Measurements from ENCODE around the gene PKDREJ.

The PKDREJ gene

DNA sequence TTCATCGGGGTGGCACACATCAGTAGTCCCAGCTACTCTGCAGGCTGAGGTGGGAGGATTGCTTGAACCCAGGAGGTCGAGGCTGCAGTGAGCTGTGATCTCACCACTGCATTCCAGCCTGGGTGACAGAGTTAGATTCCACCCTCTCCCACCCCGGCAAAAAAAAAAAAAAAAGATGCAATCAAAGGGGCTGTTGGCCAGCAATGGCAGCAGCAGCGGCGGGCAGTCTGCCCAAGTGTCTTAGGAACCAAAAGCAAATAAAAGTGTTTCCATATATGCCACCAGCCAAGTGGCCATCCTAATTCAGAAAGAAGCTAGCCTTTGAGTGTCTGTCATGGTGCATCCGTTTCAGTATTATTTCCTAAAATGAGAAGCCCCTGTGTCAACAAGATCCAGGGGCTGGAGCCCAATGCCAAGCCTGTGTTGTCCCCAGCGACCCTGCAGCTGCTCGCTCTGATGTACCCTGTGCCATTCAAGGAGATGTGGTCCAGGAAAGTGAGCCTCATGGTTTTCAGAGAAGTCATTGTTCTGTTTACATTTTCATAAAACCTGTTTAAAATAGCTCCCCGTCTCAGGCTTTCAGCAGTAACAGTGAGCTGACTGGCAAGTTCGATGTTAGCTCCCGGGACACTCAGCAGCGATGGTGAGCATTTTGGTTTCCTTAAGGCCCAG lies 25.6 kb downstream of the PKDREJ start:
- no peak for DNase-seq

DNA sequence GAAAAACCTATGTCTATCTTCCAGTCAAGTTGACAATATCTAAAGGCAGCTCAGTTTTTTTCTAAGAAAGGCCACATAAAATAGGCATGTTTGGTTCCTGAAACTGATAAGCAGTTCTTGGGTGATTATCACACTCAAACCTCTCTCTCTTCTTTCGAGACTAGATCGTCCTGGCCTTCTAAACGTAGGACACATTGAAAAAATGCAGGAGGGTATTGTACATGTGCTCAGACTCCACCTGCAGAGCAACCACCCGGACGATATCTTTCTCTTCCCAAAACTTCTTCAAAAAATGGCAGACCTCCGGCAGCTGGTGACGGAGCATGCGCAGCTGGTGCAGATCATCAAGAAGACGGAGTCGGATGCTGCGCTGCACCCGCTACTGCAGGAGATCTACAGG lies 28.2 kb downstream of the PKDREJ start:
- DNase-seq, result no peak

- no peak for DNase-seq
These were observed 29.9 kb downstream of the PKDREJ start for GRCh38 chr22:46233231-46233630.

- DNase-seq, result no peak
These were observed 32.8 kb downstream of the PKDREJ start for GRCh38 chr22:46230262-46230901.

GRCh38 chr22:46229701-46230100 lies 33.4 kb downstream of the PKDREJ start:
- DNase-seq, result no peak

DNA sequence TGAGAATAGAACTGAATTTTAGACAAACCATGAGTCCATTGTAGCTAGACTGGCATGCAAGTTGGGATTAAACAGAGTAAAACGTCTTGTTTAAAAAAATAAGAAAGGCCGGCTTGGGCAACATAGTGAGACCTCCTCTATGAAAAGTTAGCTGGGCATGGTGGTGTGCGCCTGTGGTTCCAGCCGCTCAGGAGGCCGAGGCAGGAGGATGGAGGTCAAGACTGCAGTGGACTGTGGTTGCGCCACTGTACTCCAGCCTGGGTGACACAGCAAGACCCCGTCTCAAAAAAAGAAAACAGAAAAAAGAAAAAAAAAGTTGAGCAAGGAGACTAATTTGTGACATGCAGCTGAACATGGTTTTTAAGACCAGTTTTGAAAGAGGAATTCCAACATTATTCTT lies 36.6 kb downstream of the PKDREJ start:
- no peak for DNase-seq

- no peak for DNase-seq
These were observed 37.5 kb downstream of the PKDREJ start for GRCh38 chr22:46225631-46226030.

DNA sequence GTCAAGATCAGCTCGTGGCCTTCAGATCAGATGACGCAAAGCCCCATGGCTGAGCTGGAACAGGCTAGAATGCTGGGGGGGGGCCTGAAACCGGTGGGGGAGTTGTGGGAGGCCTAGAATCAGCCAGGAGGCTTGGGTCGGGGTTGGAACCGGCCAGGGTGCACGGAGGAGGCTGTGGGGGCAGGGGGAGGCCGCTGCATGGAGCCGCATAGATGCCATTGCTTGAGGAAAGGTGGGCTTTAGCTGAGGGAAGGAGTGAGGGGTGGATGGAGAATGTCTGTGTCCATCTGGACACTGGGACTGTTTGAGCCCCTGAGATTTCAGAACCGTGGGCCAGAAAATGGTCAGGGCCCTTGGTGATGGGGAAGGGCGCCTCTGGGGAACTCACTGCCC lies 38.2 kb downstream of the PKDREJ start:
- no peak for DNase-seq

DNA sequence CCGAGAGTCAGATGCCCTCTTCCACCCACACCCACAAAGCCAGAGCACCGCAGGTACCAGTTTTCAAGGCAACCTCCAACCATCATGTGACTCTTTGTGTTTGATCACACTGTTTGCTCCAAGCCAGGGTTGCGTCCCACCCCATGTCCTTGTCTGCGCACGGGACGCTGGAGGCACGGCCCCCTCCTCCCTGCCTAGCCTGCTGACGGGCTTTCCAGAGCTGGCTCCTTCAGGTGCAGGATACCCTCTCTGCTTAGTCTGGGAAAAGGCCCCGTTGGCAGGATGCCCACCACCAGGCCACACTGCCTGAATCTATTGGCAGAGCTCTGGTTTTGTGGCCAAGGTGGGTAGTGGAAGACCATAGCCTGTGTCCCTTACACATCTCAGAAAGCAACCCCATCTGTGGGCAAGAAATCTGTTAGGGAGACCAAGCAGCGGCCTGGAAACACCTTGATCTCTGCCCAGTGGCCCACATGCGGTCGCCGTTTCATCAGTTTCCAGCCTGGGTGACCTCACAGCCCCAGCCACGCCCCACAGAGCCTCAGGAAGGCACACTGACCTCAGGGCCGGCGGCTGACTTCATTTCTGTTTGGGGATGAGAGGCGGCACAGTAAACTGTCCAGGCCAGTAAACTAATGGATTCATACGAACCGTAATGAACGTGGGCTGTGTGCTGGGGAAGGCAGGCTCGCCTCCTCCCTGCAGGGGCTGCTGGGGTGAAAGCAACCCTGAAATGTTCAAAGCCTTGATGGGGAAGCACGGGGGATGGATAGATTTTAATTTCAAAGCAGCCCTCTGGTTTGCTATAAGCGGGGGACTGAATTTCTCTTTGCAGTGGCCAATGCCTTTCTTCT lies 38.9 kb downstream of the PKDREJ start:
- no peak for DNase-seq

GRCh38 chr22:46220921-46221320 lies 42.2 kb downstream of the PKDREJ start:
- no peak for DNase-seq

- DNase-seq, result no peak
These were observed 43.5 kb downstream of the PKDREJ start for GRCh38 chr22:46219636-46220035.

- DNase-seq, result no peak
These were observed 48.5 kb downstream of the PKDREJ start for GRCh38 chr22:46214616-46215015.

DNA sequence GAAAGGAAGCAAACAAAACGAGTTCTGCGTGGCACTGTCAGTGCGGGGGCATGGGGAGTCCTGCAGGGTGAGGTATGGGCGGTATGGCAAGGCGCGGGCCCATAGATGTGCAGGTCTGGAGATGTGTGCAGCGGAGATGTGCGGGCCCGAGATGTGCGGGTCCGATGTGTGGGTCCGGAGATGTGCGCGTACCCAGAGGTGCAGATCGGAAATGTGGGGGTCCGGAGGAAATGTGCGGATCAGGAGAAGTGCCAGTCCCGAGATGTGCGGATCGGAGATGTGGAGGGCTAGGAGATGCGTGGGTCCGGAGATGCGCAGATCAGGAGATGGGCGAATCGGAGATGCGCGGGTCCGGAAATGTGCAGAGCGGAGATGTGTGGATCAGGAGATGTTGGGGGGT lies 49.0 kb downstream of the PKDREJ start:
- DNase-seq, result no peak

- no peak for DNase-seq
These were observed 50.1 kb downstream of the PKDREJ start for GRCh38 chr22:46213052-46213451.

DNA sequence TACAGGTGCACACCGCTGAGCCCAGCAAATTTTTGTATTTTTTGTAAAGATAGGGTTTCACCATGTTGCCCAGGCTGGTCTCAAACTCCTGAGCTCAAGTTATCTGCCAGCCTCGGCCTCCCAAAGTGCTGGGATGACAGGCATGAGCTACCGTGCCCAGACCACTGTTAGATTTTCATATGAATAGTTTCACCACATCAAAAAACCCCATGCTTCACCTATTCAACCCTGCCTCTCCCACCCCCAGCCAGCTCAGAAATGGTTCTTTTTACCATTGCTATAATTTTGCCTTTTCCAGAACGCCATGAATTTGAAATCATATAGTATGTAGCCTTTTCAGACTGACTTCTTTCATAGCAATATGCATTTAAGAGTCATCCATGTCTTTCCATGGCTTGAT lies 50.9 kb downstream of the PKDREJ start:
- DNase-seq, result no peak

DNA sequence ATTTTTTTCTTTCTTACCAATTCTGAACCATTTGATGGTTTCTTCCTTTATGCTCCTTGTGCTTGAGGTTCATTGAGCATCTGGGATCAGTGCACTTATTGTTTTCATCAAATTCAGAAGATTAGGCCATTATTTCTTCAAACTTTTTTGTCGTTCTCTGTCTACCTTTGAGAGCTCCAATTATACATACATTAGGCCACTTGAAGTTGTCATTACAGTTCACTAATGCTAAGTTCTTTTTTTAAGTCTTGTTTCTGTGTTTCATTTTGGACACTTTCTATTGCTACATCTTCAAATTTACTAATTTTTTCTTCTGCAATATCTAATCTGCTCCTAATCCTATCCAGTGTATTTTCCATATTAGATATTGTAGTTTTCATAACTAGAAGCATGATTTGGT lies 53.9 kb downstream of the PKDREJ start:
- DNase-seq, result no peak

All from activated CD8-positive, alpha-beta memory T cell treated with anti-CD3 and anti-CD28 coated beads, Interleukin-2, amount 50 U/mL, for 4 hours (primary cell).